ENCODE data around the gene CEP72.
"Not testable (repeated sequence)": the region's sequence is repeated elsewhere in the genome, so short reads cannot be mapped to it uniquely, and the experiment has no call there.

Gene CEP72

DNA sequence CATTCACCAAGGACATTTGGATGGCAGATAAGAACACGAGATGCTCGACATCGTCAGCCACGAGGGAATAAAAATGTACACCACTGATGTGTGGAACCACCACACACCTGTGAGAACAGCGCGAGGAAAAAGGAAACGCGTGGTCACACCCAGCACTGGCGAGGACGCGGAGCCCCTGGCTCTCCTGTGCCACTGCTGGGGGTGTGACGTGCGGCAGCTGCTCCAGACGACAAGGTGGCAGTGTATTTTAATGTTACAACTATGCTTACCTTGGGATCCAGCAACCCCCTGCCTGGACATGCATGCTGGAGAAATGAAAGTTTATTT is 13.6 kb upstream of the CEP72 start:
- no peak for DNase-seq (ENCODE audit: low spot score)

DNA sequence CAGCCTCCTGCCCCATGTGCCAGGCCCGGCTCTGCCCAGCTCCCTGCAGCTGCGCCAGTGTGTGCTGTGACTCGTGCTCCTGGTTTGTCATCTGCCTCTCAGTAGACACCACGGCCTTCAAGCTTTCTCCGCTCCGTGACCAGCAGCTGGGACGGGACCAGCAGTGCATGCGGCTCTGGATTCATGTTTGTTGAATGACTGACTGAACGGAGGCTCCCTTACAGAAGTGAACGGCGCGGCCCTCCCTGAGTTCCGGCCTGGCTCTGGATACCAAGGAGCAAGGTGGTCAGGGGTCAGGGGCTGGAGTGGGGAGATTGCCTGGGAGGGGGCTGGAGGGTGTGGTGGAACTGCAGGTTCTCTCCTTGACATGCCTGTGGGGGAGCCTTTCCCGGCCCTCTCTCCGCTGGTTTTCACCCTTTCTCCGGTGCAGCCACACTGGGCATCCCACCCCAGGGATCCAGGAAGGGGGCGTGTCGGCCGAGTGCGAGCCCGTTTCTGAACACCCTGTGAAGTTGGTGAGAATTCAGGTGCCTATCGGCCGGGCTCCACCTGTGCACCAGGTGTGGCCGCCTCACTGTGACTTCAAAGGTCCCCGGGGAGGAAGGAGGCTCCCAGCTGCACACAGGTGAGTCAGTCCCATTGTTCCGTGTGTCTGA is 11.1 kb upstream of the CEP72 start:
- no peak for DNase-seq (ENCODE audit: low spot score)

DNA sequence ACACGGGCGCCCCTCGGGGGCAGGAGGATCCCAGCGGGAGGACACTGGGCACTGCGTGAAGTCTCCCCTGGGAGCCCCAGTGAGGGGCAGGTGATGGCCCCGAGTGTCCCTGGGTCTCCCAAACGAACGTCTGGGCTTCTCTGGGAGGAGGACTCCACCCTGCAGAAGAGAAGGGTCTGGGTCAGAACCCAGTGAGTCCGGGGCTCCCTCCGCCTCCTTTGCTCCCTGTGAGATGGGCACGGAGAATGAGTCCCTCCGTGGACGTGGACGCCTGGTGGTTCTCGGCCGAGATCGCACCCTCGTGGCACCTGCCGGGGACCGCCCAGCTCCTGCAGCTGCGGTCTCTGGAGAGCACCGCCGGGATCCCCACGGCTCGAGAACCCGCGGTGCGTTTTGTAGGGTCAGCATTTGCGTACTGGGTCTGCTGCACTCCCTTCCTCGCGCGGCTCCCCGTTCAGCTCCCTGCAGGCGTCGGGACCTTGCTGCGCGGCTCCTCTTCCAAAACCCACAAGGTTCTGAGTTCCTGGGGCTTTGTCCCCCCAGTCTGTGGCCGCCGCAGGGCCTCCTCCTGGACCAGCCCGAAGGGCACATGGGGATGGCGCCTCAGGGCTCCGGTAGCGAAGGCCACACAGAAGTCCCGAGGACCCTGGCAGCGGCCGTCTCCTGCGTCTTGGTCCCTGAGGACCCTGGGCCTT is 10.2 kb upstream of the CEP72 start:
- DNase-seq (ENCODE audit: low spot score): no peak

DNA sequence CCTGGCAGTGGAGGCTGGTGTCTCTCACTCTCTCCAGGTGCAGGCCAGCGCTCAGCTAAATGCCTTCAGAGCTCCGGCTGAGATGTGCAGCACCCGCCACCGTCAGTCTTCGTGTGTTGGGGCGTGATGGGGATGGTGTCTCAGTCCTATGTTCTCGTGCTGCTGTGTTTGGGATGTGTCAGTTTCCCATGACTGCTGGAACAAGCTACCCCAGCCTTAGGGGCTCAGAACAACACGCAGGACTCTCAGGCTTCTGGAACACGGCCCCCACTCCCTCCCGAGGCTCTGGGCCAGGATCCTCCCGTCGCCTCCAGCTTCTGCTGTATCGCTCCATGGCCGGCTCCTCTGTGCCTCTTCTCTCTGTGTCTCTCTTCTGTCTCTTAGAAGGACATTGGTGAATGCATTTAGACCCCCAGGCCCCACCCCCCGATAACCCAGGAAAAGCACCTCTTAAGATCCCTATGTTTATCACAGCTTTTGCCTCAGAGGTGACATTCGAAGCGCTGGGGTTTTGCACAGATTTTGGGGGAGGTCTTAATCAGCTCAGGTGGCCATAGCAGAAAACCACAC is 9.6 kb upstream of the CEP72 start:
- DNase-seq (ENCODE audit: low spot score): no peak

DNA sequence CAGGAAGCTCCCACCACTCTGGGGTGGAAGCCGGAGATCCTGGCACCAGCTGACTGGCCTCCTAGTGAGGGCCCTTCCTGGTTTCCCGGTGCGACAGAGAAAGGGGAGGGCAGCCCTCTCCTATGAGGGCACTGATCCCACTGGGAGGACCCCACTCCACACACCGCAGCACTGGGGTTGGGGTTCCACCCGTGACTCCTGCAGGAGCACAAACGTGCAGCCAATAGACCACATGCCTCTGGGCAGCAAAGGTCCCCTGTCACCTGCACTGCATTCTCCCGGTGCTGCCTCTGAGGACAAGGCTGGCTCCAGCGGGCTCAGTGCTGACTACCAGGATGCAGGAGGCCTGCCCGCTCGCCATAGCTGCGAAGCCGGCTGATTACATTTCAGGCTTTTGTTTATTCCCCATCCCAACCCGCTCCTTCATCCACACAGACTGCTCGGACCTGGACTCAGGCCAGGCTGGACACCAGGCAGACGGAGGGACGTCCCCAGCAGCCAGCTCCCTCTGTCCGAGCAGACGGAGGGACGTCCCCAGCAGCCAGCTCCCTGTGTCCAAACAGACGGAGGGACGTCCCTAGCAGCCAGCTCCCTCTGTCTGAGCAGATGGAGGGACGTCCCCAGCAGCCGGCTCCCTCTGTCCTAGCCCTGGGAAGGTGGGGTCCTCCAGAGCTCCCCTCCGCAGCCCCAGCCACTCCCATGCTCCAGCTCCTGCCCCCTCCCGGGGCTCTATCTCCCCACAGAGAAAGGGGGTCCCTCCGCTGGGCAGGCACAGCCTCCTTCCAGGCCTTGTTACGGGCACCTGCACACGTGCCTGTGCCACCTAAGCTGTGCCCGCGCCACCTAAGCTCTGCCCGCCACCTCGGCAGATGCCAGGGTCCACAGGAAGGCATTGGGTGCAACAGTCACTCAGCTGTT is 8.8 kb upstream of the CEP72 start:
- DNase-seq (ENCODE audit: low spot score): no peak

DNA sequence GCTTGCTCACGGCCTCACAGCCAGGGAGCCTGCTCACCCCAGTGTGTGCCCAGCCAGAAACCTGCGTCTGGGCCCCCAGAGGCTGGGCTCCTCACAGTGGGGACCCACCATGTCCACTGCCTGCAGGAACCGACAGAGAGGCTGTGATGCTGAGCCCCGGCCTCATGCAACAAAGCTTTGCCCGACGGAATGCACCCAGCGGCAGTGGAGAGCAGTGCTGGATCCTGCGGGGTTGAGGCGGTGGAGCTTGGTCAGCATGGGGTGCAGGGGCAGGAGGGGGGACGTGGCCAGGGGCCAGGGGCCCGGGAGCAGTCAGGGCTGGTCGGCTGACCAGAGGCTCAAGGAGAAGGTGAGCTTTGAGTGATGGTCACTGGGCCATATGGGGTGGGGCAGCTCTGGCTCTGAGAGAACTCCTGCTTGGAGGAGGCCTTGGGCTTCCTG is 7.7 kb upstream of the CEP72 start:
- no peak for DNase-seq (ENCODE audit: low spot score)

DNA sequence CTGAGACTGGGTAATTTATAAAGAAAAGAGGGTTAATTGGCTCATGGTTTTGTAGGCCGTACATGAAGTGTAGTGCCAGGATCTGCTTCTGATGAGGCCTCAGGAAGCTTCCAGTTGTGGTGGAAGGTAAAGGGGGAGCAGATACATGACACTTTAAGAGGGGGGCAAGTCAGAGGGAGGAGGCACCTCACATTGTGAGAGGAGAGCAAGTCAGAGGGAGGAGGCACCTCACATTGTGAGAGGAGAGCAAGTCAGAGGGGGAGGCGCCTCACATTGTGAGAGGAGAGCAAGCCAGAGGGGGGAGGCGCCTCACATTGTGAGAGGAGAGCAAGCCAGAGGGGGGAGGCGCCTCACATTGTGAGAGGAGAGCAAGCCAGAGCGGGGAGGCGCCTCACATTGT is 7.0 kb upstream of the CEP72 start:
- DNase-seq (ENCODE audit: low spot score): not testable (repeated sequence)

DNA sequence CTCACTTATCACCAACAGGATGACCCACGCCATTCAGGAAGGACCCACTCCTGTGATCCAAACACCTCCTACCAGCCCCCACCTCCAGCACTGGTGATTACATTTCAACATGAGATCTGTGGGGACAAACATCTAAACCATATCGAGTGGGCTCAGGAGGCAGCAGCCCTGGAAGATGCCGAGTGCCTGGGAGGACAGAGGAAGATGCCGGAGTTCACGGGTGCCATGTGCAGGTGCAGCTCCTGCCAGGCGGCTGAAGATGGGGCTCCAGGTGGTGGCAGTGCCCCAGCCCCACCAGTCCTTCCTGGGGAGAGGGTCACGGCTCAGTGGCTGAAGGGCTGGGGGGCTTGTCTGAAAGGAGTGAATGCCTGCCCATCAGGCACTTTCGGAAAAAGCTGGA is 6.1 kb upstream of the CEP72 start:
- DNase-seq (ENCODE audit: low spot score): no peak

DNA sequence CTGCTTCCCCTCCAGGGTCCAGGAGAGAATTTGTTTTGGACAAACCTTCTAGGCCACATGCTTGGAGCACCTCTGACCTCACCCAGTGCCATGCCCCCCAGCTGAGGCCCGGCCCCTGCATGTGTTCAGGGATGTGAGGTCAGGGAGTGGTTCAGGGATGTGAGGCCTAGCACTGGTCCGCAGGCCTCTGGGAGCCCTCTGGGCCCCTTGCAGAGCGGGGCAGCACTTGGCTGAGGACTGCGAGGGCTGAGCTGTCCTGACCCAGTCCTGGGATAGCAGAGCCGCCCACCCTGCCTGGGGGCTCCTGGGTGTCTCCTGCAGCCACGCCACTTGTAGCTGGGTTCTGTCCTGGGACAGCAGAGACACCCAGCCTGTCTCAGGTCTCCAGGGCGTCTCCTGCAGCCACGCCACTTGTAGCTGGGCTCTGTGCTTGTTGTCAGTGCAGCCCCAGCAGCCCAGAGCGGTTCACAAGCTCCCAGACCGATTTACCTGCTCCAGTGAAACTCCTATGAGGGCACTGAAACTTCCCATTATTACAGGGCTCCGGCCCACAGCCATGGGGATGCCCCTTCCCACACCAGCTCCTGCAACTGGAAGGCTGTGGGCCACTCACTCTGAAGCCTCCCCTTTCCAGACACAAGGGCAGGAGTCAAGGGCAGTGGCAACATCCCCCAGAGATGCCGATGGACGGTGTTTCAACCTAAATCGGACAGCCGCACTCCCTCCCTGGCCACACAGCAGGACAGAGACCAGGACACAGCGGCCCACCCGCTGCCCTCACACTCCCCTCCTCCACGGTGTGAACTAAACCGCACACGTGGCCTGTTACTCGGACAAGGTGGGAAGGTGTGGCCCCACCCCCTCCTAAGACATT is 5.4 kb upstream of the CEP72 start:
- no peak for DNase-seq (ENCODE audit: low spot score)

DNA sequence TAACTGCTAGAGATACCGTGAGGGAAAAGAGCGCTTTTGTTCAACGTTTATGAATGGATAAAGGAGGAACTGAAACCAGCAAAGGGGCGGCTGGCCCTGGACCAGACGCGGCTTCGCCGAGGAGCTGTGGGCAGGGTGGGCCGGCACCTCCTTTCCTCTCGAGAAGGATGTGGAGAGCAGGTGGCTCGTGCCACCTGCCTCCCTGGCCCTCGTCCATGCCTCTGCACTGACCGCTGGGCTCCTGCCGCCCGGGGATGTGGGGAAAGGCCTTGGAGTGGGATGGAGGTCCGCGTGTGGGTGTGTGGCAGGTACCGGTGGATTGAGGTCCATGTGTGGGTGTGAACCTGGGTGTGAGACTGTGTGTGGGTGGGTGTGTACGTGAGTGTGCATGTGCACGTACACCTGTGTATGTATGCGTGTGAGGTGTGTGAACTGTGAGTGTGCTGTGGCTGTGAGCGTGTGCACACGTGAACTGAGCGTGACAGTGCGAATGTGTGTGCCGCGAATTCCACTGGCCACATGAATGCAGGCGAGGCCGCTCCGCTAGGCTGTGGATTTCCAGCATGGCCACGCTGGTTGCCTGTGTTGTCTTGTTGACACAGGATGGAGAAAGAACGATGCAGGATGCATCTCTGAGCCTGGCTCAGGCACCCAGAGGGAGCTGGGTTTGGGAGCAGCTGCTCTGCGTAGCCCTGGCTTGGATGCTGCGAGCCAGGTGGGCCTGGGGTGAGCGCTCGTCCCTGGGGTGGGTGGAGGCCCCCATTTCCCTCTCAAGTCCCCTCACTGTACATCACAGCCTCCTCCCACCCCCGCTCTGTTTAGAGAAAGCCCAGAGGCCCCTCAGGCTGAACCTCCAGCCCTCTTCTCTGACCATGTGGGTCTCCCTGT is 4.4 kb upstream of the CEP72 start:
- DNase-seq (ENCODE audit: low spot score): no peak

DNA sequence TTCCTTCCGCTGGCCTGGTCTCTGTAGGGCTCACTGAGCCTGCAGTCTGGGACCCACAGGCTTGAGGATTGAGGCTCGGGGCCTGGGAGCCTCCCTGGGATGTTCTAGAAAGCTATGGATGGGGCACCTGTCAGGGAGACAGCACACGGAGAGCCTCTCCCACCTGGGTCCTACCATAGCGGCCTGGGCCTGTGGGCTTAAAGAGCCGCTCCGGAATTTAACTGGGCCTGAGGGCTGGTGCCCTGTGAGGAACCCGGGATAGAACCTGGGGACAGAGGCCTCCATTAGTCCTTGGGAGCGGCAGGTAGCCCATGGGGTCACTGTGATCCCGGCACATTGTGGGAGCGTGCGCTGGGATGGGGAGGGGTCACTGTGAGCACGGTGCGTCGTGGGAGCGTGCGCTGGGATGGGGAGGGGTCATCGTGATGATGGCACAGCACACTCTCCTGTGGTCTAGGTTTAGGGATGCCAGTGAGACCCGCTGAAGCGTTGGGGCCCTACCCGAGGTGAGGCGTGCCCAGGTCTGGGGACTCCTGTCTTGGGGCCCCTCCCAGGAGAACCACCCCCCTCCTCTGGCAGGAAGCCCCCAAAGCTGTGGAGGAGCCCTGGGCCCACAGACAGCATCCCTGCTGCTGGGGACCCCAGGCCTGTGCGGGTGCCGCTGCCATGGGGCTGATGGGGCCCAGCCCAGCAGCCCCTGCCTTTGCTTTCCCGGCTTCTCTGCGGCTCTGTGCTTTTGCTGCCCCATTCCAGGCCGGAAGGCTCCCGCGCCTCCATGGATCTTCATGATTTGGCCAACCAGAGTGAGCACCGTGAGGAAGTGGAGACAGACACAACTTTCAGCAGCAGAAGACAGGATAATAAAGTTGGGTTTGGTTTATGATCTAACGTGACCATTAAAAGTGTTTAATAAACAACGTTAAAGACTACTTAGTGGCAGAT is 3.4 kb upstream of the CEP72 start:
- no peak for DNase-seq (ENCODE audit: low spot score)

DNA sequence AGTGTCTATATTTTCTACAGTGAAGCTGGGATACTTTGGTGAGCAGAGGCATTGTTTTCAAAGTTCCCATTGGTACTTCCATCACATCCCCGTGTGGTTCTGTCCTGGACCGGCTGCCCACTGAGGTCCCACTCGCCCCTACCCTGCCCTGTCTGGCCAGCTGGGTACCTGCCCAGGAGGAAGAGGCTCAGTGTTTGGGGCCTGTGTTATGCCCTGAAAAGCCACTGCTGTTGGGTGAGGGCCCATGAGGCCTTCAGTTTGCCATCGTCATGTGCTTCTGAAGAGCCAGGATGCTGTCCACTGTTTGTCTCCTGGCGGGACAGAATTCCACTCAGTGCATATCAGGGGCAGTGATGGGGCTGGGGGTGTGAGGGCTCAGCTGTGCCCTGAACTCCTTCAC is 2.6 kb upstream of the CEP72 start:
- no peak for DNase-seq (ENCODE audit: low spot score)

DNA sequence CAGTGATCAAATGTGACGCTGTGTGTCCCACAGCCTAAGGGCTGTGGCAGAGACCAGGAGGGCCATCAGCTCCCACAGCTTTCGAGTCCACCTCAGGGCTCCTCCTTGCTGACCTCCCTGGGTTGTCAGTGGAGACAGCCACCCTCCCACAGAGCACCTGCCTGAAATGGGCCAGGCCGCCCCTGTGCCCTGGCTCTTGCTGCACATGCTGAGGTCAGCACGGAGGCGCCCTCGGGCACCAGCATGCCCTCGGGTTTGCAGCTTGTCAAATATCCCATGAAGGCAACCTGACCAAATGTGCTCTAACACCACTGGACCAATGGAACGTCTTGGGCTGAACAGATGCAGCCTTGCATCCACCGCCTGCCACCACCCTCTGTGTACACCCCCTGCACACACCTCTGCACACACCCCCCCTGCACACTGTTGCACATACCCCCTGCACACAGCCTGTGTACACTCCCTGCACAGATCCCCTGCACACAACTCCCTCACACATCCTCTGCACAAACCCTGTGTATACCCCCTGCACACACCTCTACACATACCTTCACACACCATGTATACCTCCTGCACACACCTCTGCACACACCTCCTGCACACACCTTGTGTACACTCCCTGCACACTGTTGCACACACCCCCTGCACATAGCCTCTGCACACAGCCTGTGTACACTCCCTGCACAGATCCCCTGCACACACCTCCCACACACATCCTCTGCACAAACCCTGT is 2.0 kb upstream of the CEP72 start:
- DNase-seq (ENCODE audit: low spot score): no peak

DNA sequence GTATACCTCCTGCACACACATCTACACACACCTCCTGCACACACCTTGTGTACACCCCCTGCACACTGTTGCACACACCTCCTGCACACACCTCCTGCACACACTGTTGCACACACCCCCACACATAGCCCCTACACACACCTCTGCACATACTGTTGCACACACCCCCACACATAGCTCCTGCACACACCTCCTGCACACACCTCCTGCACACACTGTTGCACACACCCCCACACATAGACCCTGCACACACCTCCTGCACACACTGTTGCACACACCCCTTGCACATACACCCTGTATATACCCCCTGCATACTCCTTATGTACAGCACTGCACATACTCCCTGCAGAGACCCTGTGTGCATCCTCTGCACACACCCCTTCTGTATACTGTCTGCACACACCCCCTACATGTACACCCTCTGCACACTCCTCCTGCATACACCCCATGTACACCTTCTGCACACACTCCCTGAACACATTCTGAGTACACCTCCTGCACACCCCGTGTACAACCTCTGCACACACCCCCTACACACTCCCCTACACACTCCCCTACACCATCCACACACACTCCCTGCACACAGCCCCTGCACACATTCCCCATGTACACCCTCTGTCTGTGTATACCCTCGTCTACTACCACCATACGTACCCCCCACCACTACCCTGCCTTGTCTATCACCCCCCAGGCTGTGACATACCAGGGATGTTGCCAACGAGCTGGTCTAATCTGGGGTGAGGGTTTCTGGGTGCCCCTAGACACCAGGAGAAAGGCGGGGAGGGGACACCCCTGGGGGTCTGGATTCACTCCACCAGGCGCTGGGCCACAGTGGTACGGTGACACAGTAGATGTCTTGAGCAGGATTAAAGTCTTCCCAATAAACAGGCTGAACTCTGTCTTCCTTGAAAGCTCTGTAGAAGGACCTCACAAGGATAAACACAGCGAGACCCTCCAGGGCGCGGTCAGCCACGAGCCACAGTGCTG is 1.1 kb upstream of the CEP72 start:
- no peak for DNase-seq (ENCODE audit: low spot score)

DNA sequence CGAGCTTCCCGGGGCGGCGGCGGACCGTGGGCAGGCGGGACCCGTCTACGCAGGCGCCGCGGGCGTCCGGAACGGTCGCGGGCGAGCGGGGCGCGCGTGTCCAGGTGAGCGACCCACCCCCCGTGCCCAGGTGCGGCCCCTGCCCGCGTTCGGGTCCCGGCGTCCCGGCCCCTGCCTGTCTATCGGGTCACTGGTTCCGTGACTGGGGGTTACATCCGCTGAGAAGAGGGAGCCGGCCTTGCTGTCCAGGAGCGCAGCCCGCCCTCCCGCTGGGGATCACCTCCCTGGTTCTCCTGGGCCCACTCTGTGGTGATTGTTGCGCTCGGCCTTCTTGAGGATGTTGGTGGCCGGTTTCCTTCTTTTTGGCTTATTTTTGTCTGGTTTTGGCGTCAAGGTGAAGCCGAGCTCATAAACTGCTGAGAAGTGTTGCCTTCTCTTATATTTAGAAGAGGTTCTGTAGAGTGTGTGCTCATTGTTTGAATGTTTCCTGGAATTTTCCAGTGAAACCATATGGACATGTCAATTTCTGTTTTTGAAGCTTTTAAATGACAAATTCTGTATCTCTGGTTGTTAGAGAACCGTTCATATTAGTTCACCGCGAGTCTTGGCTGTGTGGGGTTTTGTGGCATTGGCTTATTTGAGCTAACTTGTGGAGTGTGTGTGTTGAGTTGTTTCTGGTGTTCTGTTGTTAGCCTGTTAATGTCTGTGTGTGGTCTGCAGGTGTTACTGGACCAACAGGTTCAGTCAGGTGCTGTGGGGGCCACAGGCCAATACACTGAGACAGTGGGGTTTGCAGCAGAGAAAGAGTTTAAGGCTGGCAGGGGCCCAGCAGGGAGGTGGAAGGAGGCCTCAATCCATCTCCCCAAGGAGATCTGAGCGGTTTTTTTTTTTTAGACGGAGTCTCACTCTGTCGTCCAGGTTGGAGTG is 621 bp downstream of the CEP72 start:
- peak; percentile 44 for DNase-seq (ENCODE audit: low spot score)

DNA sequence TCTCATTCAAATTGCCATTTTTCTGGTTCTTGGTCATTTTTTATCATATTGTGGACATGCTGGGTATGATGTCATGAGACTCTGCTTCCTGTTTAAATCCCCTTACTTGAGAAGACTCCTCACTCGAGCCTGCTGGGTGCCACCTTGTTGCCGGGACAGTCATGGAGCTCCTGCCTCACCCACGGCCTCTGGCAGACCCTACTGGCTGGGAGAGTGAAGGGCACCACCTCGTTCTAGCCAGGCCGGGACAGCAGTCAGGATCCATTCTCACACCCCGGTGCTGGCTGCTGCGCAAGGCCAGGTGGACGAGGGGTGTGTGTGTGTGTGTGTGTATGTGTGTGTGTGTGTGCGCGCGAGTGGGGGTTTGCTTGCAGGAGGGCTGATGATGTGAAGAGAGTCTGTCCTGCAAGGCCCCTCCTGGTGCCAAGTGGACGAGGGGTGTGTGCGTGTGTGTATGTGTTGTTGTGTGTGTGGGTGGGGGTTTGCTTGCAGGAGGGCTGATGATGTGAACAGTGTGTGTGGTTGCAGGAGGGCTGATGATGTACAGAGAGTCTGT is 4.4 kb downstream of the CEP72 start:
- DNase-seq (ENCODE audit: low spot score): no peak
